NK-92 (cell line): ENCODE data around the gene PRSS56.
"Not testable (repeated sequence)": the region's sequence is repeated elsewhere in the genome, so short reads cannot be mapped to it uniquely, and the experiment has no call there.

Experiments used
- DNase-seq: peaks from one replicate; lab custom pipeline; 2025; ENCODE audit not compliant: unreplicated experiment; lab: John Stamatoyannopoulos, UW

PRSS56 gene

DNA sequence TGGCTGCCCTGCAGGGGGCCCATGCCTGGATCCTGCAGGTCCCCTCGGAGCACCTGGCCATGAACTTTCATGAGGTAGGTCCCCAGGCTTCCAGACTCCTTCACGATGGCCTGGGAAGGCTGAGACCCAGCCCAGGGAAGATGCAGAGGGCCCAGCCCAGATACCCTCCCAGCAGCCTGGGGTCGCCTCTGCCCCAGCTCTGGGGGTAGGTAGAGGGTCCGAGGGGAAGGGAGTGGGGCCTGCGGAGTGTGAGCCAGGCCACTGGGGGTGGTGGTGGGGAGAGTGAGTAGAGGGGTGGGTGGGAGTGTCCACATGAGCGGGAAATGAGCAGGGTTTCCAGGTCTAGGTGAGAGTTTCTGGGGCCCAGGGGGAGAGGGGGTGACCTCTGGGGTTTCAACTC is 4.6 kb downstream of the PRSS56 start:
- no peak for DNase-seq

- DNase-seq, result no peak
Measured at GRCh38 chr2:232525199-232525598, 5.0 kb downstream of the PRSS56 start.

DNA sequence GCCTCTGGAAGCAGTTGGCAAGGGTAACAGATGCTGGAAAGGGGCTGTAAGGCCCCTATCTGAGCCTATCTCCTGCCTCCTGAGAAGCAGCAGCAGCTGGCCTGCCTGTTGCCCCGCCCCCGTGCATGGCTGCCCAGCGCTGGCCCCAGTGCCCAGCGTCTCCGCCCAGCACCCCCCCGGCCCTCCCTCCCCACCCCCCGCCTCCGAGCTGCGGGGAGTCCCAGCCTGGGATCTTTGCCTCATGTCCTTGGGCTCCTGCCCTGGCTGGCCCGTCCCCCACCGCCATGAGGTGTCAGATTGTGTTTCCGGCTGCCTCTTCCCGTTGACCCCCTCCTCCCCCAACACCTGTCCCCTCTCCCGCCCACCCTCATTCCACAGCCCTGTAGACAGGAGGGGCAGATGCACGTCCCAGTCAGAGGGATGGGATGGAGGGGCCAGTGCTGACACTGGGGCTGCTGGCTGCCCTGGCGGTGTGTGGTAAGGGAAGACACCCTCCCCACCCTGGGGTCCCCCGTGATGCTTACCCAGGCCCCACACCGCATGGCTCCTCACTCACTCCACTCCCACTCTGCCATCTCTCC is 5.7 kb downstream of the PRSS56 start, which contains the start of gene CHRND:
CHRND (plus strand) TSS at position 370 of the 581 bp plus-strand sequence; CDS start at position 426, 56 bp downstream.
- no peak for DNase-seq

DNA sequence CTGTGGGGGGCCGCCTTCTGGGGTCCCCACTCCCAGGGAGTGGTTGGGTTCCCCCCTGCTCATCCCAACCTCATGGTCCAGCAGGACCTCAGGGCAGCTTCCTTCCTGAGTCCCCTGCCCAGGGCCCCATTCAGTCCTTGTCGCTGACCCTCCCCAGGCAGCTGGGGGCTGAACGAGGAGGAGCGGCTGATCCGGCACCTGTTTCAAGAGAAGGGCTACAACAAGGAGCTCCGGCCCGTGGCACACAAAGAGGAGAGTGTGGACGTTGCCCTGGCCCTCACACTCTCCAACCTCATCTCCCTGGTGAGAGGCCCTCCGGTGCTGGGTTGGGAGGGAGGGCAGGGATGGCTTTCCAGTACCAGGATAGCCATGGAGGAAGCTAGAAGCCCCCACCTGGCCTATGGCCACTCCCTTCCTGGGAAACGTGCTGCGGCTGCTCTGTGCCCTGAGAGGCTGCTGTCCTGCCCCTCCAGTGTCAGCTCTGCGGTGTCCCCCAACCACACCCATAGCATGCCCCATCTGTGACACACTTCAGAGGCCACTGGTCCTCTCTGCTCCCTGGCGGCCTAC is 6.3 kb downstream of the PRSS56 start:
- no peak for DNase-seq

GRCh38 chr2:232527905-232528470 is 7.8 kb downstream of the PRSS56 start:
- no peak for DNase-seq

DNA sequence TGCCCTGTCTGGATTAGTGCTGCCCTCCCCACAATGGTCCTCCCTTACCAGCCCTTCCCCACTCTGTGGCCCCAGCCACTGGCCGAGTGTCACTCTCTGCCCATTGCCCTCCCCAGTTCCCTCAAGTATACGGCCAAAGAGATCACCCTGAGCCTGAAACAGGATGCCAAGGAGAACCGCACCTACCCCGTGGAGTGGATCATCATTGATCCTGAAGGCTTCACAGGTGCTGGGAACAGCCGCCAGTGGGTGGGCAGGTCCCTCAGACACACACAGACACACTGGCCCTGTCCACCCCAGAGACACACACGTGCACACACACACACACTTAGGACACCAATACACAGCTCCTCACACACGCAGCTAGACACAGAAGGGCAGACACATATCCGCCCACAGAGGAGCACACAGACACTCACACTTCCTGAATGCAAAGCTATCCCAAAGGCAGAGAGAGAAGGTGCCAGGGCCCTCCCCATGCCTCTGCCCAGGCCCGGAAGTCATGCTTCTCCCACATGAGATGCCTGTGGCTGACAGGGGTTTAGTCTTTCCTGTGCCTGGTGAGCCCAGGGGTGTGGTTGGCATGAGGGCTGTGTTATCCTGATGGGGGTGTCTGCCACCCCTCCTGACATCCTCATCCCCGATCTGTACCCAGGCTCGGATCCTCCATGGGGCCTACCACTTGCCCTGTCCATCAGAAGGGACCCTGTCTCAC is 8.7 kb downstream of the PRSS56 start:
- no peak for DNase-seq

GRCh38 chr2:232529806-232530547 is 9.8 kb downstream of the PRSS56 start:
- DNase-seq, result no peak

GRCh38 chr2:232530626-232531260 is 10.6 kb downstream of the PRSS56 start:
- no peak for DNase-seq

GRCh38 chr2:232532419-232532818 is 12.2 kb downstream of the PRSS56 start:
- DNase-seq, result no peak

DNA sequence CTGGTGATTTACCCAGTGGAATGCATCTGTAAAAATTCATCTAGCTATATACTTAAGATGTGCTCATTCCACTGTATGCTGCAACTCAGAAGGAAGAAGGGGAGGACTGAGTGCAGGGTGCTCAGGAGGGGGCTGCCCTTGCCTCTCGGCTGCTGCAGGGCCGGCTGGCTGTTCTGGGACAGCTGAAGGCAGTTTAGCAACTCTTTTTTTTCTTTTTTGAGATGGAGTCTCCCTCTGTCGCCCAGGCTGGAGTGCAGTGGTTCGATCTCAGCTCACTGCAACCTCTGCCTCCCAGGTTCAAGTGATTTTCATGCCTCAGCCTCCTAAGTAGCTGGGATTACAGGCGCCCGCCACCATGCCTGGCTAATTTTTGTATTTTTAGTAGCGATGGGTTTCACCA is 12.6 kb downstream of the PRSS56 start:
- DNase-seq, result not testable (repeated sequence)

- no peak for DNase-seq
Measured at GRCh38 chr2:232533944-232534710, 13.9 kb downstream of the PRSS56 start.

DNA sequence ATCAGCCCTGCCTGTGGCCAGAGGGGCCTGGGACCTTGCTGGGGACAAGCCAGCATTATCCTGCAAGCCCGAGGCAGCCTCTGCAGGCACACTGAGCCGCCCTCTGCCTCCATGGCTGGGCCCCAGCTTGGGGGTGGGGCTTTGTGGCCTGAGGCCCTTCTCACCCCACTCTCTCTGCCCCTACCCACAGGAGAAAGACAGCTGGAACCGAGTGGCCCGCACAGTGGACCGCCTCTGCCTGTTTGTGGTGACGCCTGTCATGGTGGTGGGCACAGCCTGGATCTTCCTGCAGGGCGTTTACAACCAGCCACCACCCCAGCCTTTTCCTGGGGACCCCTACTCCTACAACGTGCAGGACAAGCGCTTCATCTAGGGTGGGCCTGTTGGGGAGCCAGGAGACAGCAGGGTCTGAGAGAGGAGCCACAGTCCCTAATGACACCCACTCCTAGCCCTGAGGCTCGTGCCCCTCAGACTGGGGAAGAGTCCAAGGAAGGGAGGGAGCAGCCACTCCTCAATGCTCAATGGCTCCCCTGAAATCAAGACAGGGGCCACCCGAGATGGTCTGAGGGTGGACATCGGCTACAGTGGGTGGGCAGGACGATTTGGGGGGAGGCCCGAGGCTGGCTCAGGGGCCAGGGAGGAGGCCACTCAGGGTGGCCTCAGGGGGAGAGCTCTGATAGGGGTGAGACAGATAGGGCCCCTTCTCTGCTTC is 14.9 kb downstream of the PRSS56 start:
- DNase-seq, result no peak

GRCh38 chr2:232535761-232536530 is 15.8 kb downstream of the PRSS56 start:
- DNase-seq, result no peak

DNA sequence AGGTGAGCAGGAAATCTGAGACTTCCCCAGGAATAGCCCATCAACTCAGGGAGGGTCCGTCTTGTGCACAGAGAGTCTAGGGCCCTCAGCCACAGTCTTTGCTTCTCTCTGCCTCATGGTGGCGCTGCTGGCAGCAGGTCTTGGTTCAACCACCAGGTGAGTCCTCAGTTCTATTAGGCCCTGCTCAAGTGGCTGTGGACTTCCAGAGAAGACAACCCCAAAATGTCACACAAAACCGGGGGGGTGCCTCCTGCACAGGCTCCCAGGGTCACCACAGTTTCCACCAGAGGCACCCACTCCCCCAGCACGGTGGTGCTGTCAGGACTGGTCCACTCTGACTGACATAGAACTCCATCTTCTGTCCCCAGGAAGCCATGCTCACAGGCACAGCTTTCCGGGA is 16.9 kb downstream of the PRSS56 start:
- no peak for DNase-seq

DNA sequence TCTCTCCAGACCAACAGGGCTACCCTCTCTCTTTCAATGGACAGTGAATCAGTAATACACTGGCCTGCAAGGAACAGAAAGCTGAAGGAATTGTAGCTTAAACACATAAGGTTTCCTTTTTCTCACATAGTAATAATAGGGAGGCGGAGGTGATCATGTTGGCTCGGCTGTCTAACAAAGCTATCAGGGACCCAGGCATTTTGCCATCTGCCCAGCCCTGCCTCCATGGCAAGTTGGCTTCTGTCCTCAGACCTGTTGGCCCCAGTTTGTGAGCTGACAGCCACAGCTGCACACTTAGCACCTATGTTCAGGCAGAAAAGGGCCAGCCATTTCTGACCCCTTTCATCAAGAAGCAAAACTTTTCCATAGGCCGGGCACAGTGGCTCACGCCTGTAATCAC is 17.3 kb downstream of the PRSS56 start:
- no peak for DNase-seq

DNA sequence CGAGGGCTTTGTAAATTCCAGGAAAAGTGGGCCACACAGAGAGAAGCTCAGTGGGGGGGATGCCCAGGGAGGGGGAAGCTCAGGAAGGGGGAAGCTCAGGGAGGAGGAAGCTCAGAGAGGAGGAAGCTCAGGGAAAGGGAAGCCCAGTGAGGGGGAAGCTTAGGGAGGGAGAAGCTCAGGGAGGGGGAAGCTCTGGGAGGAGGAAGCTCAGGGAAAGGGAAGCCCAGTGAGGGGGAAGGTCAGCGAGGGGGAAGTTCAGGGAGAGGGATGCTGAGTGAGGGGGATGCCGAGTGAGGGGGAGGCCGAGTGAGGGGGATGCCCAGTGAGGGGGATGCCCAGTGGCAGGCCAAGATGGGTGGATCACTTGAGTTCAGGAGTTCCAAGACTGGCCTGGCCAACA is 18.5 kb downstream of the PRSS56 start:
- no peak for DNase-seq

GRCh38 chr2:232539298-232540231 is 19.4 kb downstream of the PRSS56 start, which contains the start of gene CHRNG:
Gene CHRNG, plus strand, starts transcription at chr2:232539692. Its CDS starts 56 bp downstream, at chr2:232539748.
- no peak for DNase-seq
